ENCODE data around the gene PPP2R1A.
"Not testable (repeated sequence)": the region's sequence is repeated elsewhere in the genome, so short reads cannot be mapped to it uniquely, and the experiment has no call there.

Gene PPP2R1A

DNA sequence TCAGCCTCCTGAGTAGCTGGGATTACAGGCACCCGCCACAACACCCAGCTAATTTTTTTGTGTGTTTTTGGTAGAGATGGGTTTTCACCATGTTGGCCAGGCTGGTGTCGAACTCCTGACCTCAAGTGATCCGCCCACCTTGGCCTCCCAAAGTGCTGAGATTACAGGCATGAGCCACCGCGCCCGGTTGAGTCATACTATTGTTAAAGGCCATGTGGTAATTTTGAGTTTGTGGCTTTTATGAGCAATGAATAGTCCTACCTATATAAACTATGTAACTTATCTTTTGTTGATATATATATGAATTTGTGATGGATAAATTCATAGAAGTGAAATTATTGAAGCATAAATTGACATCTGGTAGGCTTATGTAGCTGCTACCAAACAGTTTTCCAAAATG is 75.7 kb downstream of the PPP2R1A start:
- DNase-seq: not testable (repeated sequence)

GRCh38 chr19:52269338-52270261 is 79.7 kb downstream of the PPP2R1A start, which contains the start of gene ZNF766:
ZNF766 (plus strand) TSS chr19:52269587; CDS start chr19:52269614, 27 bp downstream.
- peak; percentile 93 for DNase-seq

GRCh38 chr19:52270266-52270885 is 80.5 kb downstream of the PPP2R1A start:
- no peak for DNase-seq

GRCh38 chr19:52273301-52273700 is 83.4 kb downstream of the PPP2R1A start:
- DNase-seq: no peak

DNA sequence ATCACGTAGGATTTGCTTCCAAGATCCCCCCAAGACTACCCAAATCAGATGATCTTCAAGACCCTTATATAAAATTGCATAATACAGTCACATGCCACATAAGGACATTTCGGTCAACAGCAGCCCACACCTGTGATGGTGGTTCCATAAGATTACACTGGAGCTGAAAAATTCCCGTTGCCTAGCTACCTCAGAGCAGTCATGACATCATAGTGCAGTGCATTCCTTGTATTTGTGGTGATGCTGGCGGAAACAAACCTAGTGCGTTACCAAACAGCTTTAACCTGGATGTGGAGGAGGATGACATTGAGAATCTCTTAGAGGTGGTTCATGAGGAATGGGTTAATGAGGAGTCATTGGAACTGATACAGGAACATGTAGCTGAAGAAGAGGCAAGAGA is 84.3 kb downstream of the PPP2R1A start:
- DNase-seq: no peak

- DNase-seq: no peak
These were observed 86.1 kb downstream of the PPP2R1A start for GRCh38 chr19:52275988-52276387.

GRCh38 chr19:52277471-52277870 is 87.6 kb downstream of the PPP2R1A start:
- no peak for DNase-seq
